ELF-1 (cell line): ENCODE results near the gene ASPA.
A peak's percentile ranks its signal among the peaks of the same experiment; 100 is the strongest.
"Not testable (repeated sequence)": the region's sequence is repeated elsewhere in the genome, so short reads cannot be mapped to it uniquely, and the experiment has no call there.

Source experiments
- DNase-seq: peaks from one replicate; pipeline ENCODE4 v3.0.0-alpha.2; 2016; ENCODE audit warnings: low read depth, low spot score

The ASPA gene

GRCh38 chr17:3475812-3476610, at the start of gene ASPA:
Gene ASPA (plus strand): TSS chr17:3475997. CDS start chr17:3476160, 163 bp downstream.
- no peak for DNase-seq

- DNase-seq, result peak; percentile 54
These were observed 42.6 kb upstream of the ASPA start for GRCh38 chr17:3433215-3433614.

DNA sequence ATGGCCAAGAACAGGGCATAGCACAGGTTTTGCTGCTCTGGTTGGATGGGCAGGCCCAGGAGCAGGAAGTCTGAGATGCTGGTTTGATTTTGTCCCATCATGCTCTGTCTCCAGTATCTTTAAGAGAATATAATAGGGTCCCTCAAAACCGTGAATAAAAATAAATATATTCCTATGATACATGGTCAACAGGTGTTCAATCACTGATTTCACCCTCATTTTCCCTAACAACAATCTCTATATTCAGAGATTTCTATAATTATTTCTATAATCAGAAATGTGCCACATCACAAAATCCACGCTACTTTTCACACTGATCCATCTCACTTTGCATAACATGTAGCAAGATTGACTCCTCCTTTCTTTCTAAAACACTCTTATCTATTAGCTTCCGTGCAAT, 42.1 kb upstream of the ASPA start, which contains the start of gene OR1E2:
Gene OR1E2 (minus strand): TSS at position 101 of the 400 bp plus-strand sequence. CDS start 0 bp downstream, at position 101.
- no peak for DNase-seq

- DNase-seq, result no peak
These were observed 37.4 kb upstream of the ASPA start for GRCh38 chr17:3438368-3438767.

DNA sequence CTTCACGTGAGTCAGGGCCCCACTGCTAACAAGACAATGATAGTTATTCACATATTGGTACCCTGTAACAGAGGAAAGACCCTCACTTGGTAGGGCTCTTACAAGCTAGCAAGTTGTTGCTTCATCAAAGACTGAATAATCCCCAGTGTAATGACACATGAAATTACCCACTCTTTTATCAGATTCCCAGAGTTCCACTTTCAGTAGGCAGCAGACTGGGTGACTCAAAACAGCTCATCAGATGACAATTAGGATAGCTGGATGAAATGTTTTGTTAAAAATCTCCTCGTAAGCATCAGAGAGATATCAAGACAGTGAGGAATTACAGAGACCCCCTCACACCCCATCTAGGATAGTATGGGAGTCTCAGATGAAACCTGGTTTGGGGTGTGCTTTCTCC, 35.3 kb upstream of the ASPA start:
- no peak for DNase-seq

- DNase-seq, result peak; percentile 59
These were observed 28.2 kb upstream of the ASPA start for GRCh38 chr17:3447625-3448024.

DNA sequence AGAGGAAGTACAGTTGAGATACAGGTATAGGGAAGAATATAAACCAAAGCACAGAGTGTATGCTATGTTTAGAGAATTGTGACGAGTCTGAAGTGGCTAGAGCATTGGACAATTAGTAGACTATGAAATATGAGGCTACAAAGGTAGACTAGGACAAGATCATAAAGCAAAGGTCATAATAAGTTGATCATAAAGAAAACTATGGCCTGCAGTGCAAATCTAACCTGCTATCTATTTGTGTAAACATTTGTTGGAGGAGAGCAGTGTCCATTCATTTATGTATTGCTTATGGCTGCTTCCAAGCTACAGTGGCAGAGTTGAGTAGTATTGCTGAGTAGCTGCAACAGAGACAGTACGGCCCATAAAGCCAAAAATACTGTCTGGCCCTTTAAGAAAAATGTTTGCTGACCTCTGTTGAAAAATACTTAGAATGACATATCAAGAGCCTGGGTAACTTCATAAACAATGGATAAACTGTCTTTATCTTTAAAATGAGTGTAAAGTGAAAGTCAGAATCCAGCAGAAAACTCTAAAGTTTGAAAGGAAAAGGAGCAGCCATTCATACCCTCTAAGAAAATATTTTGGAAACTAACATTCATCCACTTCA, 27.6 kb upstream of the ASPA start:
- no peak for DNase-seq

DNA sequence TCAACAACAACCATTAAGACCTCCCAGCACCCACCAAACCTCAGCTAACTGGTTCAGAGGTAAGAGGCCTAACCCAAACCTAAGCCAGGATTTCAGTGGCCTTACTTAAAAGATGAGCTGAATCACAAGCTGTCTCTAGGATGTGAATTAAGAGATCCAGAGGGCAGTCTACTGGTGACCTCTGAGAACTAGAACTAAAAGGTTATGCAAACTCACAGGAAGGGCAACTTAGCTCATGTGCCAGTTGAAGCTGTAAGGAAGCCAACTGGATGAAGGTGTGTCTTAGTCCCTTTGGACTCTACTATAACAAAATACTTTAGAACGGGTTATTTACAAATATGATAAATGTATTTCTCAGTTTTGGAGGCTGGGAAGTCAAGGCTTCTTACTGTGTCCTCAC, 9.4 kb upstream of the ASPA start:
- not testable (repeated sequence) for DNase-seq

GRCh38 chr17:3469529-3469928, 6.3 kb upstream of the ASPA start:
- no peak for DNase-seq

DNA sequence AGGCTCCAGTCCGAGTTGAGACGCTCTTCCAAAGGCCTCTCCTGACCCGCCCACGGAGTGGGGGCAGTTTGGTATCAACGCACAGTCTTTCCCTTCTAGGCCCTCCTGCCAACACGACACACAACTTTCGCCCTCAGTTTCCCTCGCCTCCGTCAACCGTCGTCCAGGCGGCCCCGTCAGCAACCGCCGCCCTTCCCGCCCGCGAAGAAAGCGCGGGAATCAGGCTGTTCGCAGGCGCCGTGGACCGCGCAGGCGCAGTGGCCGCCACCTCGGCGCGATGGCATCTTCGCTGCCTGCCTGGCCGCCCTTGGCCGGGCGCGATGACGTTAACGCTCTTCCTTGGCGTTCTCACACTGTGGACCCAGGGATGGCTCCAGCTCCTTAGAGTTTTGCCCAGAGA, 4.2 kb upstream of the ASPA start, which contains the start of gene SPATA22:
Gene SPATA22 (minus strand): TSS at position 221 of the 400 bp plus-strand sequence. CDS start 2,494 bp downstream, outside the sequence.
- no peak for DNase-seq

DNA sequence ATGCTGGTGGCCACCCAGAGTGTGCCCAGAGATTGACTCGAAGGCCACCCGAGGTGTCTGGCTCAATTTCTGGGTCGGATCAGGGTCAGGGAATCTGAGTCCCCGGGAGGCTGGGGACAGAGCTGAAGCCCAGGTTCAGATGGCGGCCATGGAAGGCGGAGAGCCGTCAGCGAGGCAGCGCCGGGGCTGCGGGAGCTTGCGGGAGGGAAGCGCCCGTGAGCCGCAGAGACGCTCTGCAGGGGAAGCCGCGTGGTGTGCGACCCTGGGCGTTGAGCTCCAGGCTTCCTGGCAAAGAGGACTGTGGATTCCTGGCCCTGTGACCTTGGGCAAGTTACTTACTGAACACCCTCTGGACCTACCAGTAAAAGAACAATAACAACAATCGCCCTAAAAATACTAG, 3.7 kb upstream of the ASPA start:
- no peak for DNase-seq

GRCh38 chr17:3474212-3474611, 1.6 kb upstream of the ASPA start:
- DNase-seq, result no peak

DNA sequence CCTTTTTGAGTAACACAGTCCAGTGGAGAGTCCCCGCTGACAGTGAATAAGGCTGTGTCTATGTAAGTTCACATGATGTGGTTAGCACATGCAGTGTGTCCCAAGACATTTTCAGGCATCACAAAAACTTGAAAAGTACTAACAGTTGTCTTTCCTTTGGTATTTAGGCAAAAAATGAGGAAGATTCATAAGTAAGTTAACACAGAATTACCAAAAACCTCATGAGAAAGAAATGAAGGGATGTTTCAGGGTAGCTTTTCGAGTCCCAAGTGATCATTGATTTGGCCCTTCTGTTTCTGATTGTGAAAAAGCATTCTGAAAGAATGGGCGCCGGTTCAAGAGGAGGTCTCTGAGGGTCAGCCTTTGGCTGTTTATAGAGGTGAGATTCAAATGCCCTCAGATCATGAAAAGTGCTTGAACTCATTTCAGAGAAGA, 529 bp upstream of the ASPA start:
- DNase-seq, result no peak

DNA sequence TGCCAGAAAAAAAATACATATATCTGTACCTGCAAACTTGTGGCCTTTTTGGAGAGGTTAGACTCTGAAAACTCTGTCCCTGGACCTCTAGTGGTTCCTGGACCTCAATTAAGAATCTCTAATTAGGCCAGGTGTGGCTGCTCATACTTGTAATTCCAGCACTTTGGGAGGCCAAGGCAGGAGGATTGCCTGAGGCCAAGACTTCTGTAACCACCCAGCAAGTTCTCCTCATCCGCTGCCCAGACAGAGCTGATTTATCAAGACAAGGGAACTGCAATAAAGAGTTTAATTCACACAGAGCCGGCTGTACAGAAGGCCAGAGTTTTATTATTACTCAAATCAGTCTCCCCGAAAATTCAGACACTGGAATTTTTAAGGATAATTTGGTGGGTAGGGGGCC, 4.2 kb downstream of the ASPA start:
- DNase-seq, result peak; percentile 79

GRCh38 chr17:3482852-3483251, 7.1 kb downstream of the ASPA start:
- no peak for DNase-seq

- DNase-seq, result no peak
These were observed 9.8 kb downstream of the ASPA start for GRCh38 chr17:3485481-3486068.

DNA sequence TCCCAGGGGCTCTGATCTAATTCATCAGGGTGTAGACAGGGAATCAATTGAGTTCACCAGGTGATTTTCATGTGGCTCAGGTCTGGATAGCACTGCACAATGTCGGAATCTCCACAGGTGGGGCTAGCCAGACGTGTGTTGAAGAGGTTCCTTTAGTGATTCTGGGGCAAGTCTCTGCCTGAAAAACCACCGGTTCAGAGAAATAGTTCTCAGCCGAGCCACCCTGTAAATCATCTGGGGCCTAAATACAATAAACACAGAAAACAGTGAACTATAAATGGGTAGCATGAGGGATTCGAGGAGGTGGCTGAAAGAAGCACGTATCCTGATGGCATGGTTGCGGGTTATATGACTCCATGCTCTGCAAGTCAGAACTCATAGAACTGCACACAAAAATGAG, 21.3 kb downstream of the ASPA start:
- DNase-seq, result no peak

GRCh38 chr17:3501344-3501743, 25.5 kb downstream of the ASPA start:
- DNase-seq, result no peak

GRCh38 chr17:3502466-3502865, 26.7 kb downstream of the ASPA start:
- no peak for DNase-seq

DNA sequence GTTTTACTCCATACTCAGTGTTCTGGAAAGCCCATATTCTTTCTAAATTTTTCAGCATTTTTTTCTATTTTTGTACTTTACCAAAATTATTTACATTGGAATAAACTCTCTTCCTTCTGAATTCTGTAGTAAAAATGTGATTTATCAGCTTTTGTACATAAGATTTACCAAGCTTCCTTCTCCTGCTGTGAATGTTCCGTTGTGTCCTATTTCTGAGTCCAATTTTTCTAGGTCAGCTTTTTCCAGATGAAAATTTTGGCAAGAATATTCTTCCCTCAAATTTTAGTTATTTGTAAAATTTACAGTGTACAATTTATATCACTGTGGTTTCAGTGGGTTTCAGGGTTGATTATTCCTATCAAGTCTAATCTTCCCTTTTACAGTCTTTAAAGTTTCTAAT, 27.5 kb downstream of the ASPA start:
- no peak for DNase-seq

- no peak for DNase-seq
These were observed 29.2 kb downstream of the ASPA start for GRCh38 chr17:3505008-3505407.

DNA sequence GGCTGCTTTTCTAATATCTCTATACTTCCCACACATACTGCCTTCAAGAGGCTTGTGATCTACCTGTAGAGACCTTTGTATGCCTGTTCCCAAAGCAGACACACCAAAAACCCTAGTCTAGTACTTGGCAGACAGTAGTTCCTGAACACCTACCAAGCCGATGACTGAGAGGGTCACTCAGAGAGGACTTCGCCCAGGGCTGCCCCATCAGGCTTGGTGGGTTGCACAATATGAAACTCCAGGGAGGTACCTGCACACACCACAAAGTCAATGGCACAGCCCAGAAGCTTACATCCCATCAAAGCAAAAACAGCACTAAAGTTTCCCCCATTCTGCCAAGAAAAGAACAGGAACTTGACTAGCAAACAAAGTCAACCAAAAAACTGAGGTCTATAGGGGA, 30.3 kb downstream of the ASPA start:
- DNase-seq, result no peak

DNA sequence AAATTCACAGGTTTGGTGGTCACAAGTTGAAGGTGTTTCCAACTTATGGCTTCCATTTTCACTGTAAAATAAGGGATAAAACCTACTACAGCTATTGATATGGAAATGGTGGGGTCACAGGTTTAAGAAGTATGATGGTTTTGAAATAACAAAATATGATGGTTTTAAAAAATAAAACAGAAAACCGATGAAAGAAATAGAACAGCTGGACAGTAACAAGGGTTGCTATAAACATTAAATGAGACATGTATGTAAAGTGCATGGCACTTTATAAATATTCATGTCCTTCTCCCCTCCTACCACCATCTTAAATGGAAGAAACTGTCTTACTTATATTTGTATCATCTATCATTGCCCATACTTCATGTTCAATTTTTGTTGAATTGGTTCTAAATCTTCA, 31.3 kb downstream of the ASPA start:
- no peak for DNase-seq
